Keratinocyte (primary cell): ENCODE results near the gene ANKRD13D. TPM values are rescaled to one million over a fixed set of nuclear protein-coding genes. Genes with fewer than 3 reads are reported as not detected.
A peak's percentile ranks its signal among the peaks of the same experiment; 100 is the strongest.

Experiments
- DNase-seq: peaks from one replicate; pipeline ENCODE4 v3.0.0-alpha.2; 2011; ENCODE audit warnings: low read depth, missing footprints, low spot score
- FAIRE-seq: peaks from 2 replicates; lab custom pipeline; 2011; peaks lifted over from hg19 to GRCh38; lab: Jason Lieb, UNC
- H2AFZ ChIP-seq: 2 replicates; pipeline ENCODE4 v1.6.0; 2012; ENCODE audit warnings: low read length, control low read depth, inconsistent platforms; ENCODE audit not compliant: control insufficient read depth
- H3K27ac ChIP-seq: 2 replicates; pipeline ENCODE4 v1.5.1; 2011; ENCODE audit warnings: low read length; ENCODE audit not compliant: control insufficient read depth, insufficient read depth
- H3K27me3 ChIP-seq: 3 replicates; pipeline ENCODE4 v1.6.0; 2011; ENCODE audit warnings: low read length; ENCODE audit not compliant: control insufficient read depth, insufficient read depth; ENCODE audit errors: extremely low read depth
- H3K36me3 ChIP-seq, 2 experiments: 2 replicates in 1 of 2; 3 replicates in 1 of 2; pipeline ENCODE4 v1.5.1; 2011; ENCODE audit warnings: low read length in 2 of 2, mild to moderate bottlenecking in 1 of 2; ENCODE audit not compliant: control insufficient read depth in 2 of 2, insufficient read depth in 2 of 2; ENCODE audit errors: extremely low read depth in 1 of 2
- H3K4me1 ChIP-seq: 3 replicates; pipeline ENCODE4 v1.5.1; 2011; ENCODE audit warnings: low read length; ENCODE audit not compliant: control insufficient read depth, insufficient read depth; ENCODE audit errors: extremely low read depth
- H3K4me2 ChIP-seq: 3 replicates; pipeline ENCODE4 v1.6.0; 2011; ENCODE audit warnings: low read depth, low read length; ENCODE audit not compliant: control insufficient read depth, insufficient read depth; ENCODE audit errors: extremely low read depth
- H3K4me3 ChIP-seq, 3 experiments: fragments of 200-600 bp in 1 of 3; sonication (generic) in 1 of 3; 2 replicates in 2 of 3; 3 replicates in 1 of 3; pipeline ENCODE4 v1.5.1; 2011 to 2016; ENCODE audit warnings: low read length in 3 of 3, mild to moderate bottlenecking in 3 of 3, control low read depth in 2 of 3, inconsistent platforms in 1 of 3, low read depth in 1 of 3, mixed read lengths in 1 of 3, mixed run types in 1 of 3, moderate library complexity in 1 of 3; ENCODE audit not compliant: control insufficient read depth in 2 of 3, insufficient read depth in 2 of 3; ENCODE audit errors: extremely low read depth in 1 of 3
- H3K79me2 ChIP-seq: 2 replicates; pipeline ENCODE4 v1.6.0; 2012; ENCODE audit warnings: low read length; ENCODE audit not compliant: control insufficient read depth, insufficient read depth
- H3K9ac ChIP-seq: 3 replicates; pipeline ENCODE4 v1.6.0; 2011; ENCODE audit warnings: low read length; ENCODE audit not compliant: control insufficient read depth, insufficient read depth; ENCODE audit errors: extremely low read depth
- H3K9me1 ChIP-seq: 3 replicates; pipeline ENCODE4 v1.6.0; 2011; ENCODE audit warnings: low read length; ENCODE audit not compliant: control insufficient read depth, insufficient read depth; ENCODE audit errors: extremely low read depth
- H3K9me3 ChIP-seq: 2 replicates; pipeline ENCODE4 v1.5.1; 2012; ENCODE audit warnings: low read depth, low read length; ENCODE audit not compliant: control insufficient read depth
- H4K20me1 ChIP-seq: 3 replicates; pipeline ENCODE4 v1.6.0; 2011; ENCODE audit warnings: low read length; ENCODE audit not compliant: control insufficient read depth, insufficient read depth; ENCODE audit errors: extremely low read depth
- EZH2 ChIP-seq: IDR thresholded peaks from one replicate; pipeline ENCODE4 v1.6.1; 2012; ENCODE audit warnings: inconsistent platforms, mild to moderate bottlenecking, low read length, moderate library complexity
- dilution Hi-C: fragments of 300-500 bp; cut with MboI; formaldehyde crosslinking; loops from one replicate; pipeline ENCODE4 v1.7.0; 2020; ENCODE audit warnings: low sequenced_read_pairs; ENCODE audit not compliant: extremely low pct_ligation_motif_present
- polyA plus RNA-seq, 5 experiments: library from polyadenylated mRNA; depleted of rRNA in 3 of 5; stranded (reverse) in 3 of 5; stranded (forward) in 1 of 5; unstranded in 1 of 5; fragments of >200 nt; gene quantifications; 1 replicate in 1 of 5; 2 replicates in 3 of 5; 3 replicates in 1 of 5; pipeline versions ENCODE4 v1.2.1 to v1.2.3, GENCODE V29; 2011 to 2012; ENCODE audit warnings: missing spikeins in 2 of 5, low read depth in 1 of 5, low replicate concordance in 1 of 5
- TF ChIP-seq, protein P1 (sequence below), 3 experiments: IDR thresholded peaks in 1 of 3; conservative IDR thresholded peaks in 1 of 3; optimal IDR thresholded peaks in 1 of 3; 2 replicates in 2 of 3; 3 replicates in 1 of 3; pipeline versions ENCODE3 to v1.5.1; 2011; ENCODE audit warnings: low read length in 3 of 3, mild to moderate bottlenecking in 3 of 3, moderate library complexity in 2 of 3, control low read depth in 1 of 3, inconsistent platforms in 1 of 3; ENCODE audit not compliant: insufficient read depth in 2 of 3; ENCODE audit errors: extremely low read depth in 1 of 3

ANKRD13D gene
- polyA plus RNA-seq, 1 donor (not counting 4 experiments of a cell fraction or from before 2014, with no cell fraction given): 25.0 TPM

GRCh38 chr11:67316882-67317204 is 27.7 kb downstream of the ANKRD13D start:
- no peaks in the 10 kb centered on the region for H3K9me1 ChIP-seq
- peak overlapping the region; percentile 100 for H3K4me2 ChIP-seq
- DNase-seq (no peak), FAIRE-seq (no peak)
- TF ChIP-seq, protein P1, sequence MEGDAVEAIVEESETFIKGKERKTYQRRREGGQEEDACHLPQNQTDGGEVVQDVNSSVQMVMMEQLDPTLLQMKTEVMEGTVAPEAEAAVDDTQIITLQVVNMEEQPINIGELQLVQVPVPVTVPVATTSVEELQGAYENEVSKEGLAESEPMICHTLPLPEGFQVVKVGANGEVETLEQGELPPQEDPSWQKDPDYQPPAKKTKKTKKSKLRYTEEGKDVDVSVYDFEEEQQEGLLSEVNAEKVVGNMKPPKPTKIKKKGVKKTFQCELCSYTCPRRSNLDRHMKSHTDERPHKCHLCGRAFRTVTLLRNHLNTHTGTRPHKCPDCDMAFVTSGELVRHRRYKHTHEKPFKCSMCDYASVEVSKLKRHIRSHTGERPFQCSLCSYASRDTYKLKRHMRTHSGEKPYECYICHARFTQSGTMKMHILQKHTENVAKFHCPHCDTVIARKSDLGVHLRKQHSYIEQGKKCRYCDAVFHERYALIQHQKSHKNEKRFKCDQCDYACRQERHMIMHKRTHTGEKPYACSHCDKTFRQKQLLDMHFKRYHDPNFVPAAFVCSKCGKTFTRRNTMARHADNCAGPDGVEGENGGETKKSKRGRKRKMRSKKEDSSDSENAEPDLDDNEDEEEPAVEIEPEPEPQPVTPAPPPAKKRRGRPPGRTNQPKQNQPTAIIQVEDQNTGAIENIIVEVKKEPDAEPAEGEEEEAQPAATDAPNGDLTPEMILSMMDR (optimal IDR thresholded peaks at IDR 0.05 in 1 of 3, IDR thresholded peaks at IDR 0.05 in 1 of 3, conservative IDR thresholded peaks at IDR 0.05 in 1 of 3; ENCODE audit: extremely low read depth in 1 of 3, insufficient read depth in 2 of 3, low read length in 3 of 3): no peak
- TF ChIP-seq EZH2: no peak
- H3K36me3 ChIP-seq: peaks cover 0 to 3% of the 10 kb centered on the region in 2 experiments
- peak overlapping the region; percentile 80 for H3K9ac ChIP-seq
- H4K20me1 ChIP-seq: no peaks in the 10 kb centered on the region
- H3K27me3 ChIP-seq: no peaks in the 10 kb centered on the region
- peak overlapping the region; percentile 81 to 94 (median 82) for H3K4me3 ChIP-seq
- H3K4me1 ChIP-seq: peaks cover 42% of the 10 kb centered on the region
- H3K79me2 ChIP-seq: peaks cover 5% of the 10 kb centered on the region
- peak overlapping the region; percentile 78 for H2AFZ ChIP-seq
- H3K27ac ChIP-seq: peak overlapping the region; percentile 58
- no peaks in the 10 kb centered on the region for H3K9me3 ChIP-seq
- dilution Hi-C loops: no loop called here

DNA sequence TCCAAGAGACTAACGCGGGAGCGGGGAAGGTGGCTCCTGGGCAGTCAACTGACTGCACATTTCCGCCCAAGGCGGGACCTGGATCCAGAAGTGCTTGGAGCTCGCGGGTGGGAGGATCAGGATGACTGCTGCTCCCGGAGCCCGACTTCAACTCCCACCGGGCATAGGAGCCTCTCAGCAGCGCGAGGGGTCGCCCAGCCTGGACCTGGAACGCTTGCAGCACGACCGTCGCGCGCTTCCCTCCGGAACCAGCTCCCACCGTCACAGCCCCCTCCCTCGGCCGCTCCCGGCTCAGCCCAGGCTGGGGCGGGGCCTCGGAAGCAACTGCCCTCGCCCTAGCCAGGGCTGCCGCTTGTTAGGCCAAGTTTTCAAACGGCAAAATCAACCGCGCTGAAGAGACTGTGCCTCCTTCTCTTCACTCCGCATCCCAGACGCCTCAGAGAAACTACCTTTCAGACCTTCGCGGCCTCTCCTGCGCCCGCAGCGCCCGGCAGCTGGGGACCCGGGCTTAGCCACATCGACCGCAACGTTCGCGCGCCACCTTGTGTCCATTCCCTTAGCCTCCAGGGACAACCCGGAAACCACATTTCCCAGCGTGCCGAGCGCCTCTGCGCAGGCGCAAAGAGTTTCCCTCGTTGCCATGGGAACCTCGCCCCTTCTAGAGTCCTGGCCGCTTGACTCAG is 28.2 kb downstream of the ANKRD13D start:
- Histone ChIP-seq H3K27ac (peak overlapping the region; percentile 58), H2AFZ (peak overlapping the region; percentile 94), H3K79me2 (peaks cover 5% of the 10 kb centered on the region), H3K9me3 (no peaks in the 10 kb centered on the region), H4K20me1 (no peaks in the 10 kb centered on the region), H3K4me2 (peak overlapping the region; percentile 100), H3K27me3 (no peaks in the 10 kb centered on the region), H3K9ac (peak overlapping the region; percentile 80), H3K4me3 (peak overlapping the region; percentile 81 to 94 (median 82)), H3K36me3 (peaks cover 0 to 3% of the 10 kb centered on the region in 2 experiments), H3K9me1 (no peaks in the 10 kb centered on the region), H3K4me1 (peaks cover 37% of the 10 kb centered on the region)
- FAIRE-seq (no peak), DNase-seq (peak; percentile 77)
- no peak for TF ChIP-seq EZH2
- TF ChIP-seq, protein P1 (optimal IDR thresholded peaks at IDR 0.05 in 1 of 3, IDR thresholded peaks at IDR 0.05 in 1 of 3, conservative IDR thresholded peaks at IDR 0.05 in 1 of 3; ENCODE audit: extremely low read depth in 1 of 3, insufficient read depth in 2 of 3, low read length in 3 of 3): peak; percentile 86 to 95 (median 93)
- dilution Hi-C loops: no loop called here
